ENCODE results near the gene TNFRSF18. TPM values are rescaled to one million over a fixed set of nuclear protein-coding genes. Genes with fewer than 3 reads are reported as not detected.
"Not testable (repeated sequence)": the region's sequence is repeated elsewhere in the genome, so short reads cannot be mapped to it uniquely, and the experiment has no call there.

TNFRSF18 gene
- polyA plus RNA-seq, 4 donors, result 0.26 to 0.72 (median 0.51) TPM

GRCh38 chr1:1179983-1180861, 26.2 kb downstream of the TNFRSF18 start:
- no peak for DNase-seq (ENCODE audit: low read depth in 4 of 4, low spot score in 3 of 4)

DNA sequence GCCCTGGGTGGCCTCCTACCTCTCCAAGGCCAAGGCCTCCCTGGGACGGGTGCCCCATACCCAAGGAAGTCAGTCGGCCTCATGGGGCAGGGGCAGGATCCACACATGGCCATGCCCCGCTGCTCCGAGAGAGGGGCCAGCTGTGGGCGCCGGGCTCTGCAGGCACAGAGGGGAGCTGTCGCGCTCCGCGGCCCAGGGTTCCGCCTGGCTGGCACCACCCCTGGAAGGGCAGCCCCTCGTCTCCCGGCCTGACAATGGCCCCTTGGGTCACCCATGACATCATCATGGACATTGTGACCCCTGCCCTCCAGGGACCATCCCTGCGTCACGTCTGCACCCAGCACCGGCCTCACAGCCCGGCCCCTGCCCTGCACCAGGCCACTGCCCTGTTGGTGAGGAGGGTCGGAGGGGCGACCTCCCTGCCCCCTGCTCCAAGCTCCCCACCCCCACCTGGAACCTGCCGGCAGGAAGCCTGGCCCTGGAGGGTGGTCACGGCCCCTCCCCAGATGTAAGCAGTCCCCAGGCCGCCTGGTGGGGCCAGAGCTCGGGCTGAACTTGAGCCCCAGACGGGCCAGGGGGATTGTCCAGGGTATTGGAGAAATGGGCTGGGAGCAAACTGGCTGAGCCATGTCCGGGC, 26.9 kb downstream of the TNFRSF18 start:
- no peak for DNase-seq (ENCODE audit: low read depth in 4 of 4, low spot score in 3 of 4)

GRCh38 chr1:1178794-1179331, 27.5 kb downstream of the TNFRSF18 start:
- DNase-seq (ENCODE audit: low read depth in 4 of 4, low spot score in 3 of 4), result no peak

DNA sequence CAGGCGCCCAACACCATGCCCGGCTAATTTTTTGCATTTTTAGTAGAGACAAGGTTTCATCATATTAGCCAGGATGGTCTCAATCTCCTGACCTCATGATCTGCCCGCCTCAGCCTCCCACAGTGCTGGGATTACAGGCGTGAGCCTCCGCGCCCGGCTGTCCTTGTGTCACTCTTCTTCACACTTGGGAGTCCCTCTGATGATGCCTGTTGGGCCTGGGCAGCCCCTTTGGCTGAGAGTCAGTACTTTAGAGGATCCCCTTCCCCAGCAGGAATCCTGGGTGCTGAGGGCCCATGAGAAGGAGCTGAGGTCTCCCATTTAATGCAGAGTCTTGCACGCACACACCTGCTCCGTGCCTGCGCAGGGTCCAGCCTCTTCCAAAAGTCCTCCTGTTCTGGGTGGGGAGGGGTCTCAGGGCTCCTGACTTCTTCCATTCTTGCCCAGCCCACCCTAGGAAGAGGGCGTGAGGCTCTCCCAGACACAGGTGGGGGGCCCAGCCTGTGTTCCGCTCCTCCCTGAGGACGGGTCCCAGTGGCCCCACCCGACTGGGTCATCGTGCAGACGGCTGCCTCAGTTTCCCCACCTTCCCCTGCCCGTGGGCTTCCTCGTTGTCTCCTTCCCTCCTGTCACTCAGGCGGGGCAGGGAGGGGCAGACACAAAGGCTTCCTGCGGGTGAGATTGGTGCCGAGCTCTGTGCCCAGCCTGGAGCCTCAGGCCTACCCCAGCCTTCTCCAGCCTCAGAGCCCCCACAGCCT, 28.8 kb downstream of the TNFRSF18 start:
- DNase-seq (ENCODE audit: low read depth in 4 of 4, low spot score in 3 of 4), result no peak

DNA sequence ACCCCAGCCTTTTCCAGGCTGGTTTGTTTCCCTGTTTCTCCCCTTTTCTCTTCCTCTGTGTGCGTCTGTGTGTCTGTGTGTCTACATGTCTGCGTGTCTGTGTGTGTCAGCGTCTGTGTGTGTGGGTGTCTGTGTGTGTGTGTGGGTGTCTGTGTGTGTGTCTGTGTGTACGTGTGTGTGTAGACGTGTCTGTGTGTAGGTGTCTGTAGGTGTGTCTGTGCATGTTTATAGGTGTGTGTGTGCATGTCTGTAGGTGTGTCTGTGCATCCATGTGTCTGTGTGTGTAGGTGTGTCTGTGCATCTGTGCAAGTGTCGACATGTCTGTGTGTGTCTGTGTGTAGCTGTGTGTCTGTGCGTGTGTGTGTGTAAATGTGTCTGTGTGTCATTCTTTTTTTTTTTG, 29.5 kb downstream of the TNFRSF18 start:
- no peak for DNase-seq (ENCODE audit: low read depth in 4 of 4, low spot score in 3 of 4)

DNA sequence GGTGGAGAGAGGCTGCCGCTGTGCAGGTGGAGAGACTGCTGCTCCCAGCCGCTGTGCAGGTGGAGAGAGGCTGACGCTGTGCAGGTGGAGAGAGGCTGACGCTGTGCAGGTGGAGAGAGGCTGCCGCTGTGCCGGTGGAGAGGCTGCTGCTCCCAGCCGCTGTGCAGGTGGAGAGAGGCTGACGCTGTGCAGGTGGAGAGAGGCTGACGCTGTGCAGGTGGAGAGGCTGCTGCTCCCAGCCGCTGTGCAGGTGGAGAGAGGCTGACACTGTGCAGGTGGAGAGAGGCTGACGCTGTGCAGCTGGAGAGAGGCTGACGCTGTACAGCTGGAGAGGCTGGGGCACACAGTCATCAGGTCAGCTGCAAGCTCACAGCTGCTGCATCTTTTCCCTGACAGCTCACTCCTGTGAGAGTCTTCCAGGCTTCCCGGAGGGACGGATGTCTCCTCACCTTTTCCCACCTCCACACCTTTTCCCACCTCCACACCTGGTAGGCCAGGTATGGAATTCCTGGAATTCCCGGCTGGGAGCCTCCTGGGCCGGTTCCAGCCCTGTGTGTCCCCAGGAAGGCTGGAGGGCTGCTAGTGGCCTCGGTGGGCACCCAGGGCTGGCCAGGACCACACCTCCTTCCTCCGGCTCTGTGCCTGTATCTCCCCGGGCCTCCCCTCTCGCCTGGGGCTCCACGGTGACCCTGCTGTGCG, 30.2 kb downstream of the TNFRSF18 start:
- DNase-seq (ENCODE audit: low read depth in 4 of 4, low spot score in 3 of 4), result not testable (repeated sequence)

DNA sequence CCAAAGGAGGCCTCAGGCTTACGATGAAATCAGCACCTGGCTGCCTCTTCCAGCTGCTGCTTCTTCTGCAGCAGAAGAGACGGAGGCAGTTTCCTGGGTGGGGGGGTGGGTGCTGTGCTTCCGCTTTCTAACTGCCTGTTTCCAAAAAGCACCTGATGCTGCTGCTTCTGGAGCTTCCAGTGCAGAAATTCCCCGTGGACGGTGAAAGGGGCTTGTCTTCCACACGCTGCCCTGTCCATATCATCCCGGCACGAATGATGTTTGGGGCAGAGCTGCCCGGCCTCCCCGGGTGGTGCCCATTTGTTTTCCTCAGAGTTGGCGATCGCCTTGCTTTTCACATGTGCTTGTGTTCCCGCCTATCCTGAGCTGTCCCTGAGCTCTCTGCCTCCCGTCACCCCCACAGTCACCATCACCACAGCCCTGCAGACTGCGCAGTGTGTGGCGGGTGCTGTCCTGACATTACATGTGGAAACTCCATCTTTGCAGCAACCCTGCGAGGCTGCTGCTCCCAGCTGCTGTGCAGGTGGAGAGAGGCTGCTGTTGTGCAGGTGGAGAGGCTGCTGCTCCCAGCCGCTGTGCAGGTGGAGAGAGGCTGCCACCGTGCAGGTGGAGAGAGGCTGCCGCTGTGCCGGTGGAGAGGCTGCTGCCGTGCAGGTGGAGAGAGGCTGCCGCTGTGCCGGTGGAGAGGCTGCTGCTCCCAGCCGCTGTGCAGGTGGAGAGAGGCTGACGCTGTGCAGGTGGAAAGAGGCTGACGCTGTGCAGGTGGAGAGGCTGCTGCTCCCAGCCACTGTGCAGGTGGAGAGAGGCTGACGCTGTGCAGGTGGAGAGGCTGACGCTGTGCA, 30.9 kb downstream of the TNFRSF18 start:
- no peak for DNase-seq (ENCODE audit: low read depth in 4 of 4, low spot score in 3 of 4)

GRCh38 chr1:1173793-1174415, 32.5 kb downstream of the TNFRSF18 start, which contains the start of gene TTLL10:
Gene TTLL10 (plus strand): TSS chr1:1173880. CDS start chr1:1179216, 5,336 bp downstream.
- peak in 2 of 4 donors; percentile 56 to 66 for DNase-seq (ENCODE audit: low read depth in 4 of 4, low spot score in 3 of 4)

GRCh38 chr1:1173061-1173792, 33.2 kb downstream of the TNFRSF18 start:
- no peak for DNase-seq (ENCODE audit: low read depth in 4 of 4, low spot score in 3 of 4)

DNA sequence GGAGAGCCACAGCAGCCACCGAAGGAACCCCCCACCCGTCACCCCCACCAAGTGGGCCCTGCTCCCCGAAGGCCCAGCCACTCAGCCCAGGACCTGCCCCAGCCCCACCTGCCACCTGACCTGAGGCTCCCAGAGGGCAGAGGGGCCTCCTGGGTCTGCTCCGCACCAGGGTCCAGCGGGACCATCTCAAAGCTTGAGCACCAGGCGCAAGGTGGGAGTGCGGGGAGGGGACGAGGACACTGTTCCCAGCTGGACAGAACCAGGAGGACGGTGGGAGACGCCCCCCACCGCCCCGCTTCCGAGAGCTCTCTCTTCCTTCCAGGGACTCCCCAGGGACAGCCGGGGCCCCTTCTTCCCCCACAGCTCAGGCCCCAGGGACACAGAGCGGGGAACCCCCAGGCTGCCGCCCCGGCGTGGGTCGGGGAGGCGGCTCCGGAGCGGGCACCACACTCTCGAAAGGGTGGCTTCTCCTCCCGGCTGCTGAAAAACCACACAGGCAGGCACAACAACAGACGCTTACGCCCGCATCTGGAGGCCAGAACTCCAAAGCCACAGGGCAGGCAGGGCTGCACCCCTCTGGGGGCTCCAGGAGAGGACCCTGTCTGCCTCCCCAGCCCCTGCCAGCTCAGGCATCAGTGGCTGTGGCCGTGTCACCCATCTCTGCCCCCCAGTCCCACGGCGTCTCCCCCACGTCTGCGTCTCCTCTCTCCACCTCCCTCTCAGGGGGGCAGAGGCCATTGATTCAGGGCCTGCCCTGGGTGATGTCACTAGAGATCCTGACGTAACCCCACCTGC, 34.6 kb downstream of the TNFRSF18 start:
- no peak for DNase-seq (ENCODE audit: low read depth in 4 of 4, low spot score in 3 of 4)

DNA sequence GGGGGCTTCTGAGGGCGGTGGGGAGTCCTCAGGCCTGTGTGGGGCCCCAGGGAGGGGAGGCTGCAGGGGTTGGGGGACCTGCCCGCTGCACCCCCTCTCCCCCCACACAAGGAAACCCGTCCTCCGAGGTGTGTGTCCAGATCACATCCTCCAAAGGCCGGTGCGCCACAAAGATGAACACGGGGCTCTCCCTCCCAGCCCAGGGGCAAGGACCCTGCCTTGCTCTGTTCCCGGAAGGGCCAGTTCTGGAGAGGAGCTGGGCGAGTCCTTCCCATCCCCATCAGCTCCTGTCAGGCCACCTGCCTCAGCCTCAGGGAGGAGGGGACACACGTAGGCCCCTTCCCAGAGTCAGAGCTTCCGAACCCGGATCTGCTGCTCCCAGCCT, 35.2 kb downstream of the TNFRSF18 start:
- no peak for DNase-seq (ENCODE audit: low read depth in 4 of 4, low spot score in 3 of 4)

DNA sequence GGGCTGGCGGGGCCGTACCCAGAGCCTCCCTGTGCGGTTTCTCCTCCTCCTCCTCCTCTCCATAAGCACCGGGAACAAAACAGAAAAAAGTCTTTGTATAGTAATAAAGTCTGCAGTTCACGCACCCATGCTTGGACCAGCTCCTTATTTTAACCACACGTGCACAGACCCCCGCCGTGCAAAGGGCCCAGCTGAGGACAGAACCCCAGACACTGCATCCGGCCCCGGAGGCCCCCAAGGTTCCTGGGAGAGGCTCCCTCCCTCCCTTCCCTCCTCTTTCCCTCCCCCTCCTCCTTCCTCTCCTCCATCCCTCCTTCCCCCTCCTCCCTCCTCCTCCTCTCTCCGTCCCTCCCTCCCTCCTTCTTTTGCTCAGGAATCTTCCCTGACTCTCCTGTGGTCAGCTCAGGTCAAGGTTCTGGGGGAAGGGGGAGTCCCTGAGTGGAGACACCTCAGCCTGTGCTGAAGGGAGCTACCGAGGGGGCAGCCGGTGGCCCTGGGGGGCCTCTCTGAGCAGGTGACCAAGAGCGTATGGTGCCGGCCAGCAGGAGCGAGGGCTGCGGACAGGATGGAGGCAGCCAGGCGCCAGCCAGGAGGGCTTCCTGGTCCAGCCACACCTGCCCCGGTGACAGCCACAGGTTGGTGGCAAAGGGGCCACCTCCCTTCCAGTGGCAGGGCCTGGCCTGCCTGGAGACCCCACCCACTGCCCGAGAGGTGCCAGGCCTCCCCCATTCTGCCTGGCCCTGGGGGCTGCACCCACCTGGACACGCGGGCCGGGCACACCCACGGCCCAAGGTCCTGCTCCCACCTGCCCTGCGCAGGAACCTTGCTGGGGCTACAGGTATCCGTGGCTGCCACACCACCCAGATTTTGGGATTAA, 35.9 kb downstream of the TNFRSF18 start:
- no peak for DNase-seq (ENCODE audit: low read depth in 4 of 4, low spot score in 3 of 4)

DNA sequence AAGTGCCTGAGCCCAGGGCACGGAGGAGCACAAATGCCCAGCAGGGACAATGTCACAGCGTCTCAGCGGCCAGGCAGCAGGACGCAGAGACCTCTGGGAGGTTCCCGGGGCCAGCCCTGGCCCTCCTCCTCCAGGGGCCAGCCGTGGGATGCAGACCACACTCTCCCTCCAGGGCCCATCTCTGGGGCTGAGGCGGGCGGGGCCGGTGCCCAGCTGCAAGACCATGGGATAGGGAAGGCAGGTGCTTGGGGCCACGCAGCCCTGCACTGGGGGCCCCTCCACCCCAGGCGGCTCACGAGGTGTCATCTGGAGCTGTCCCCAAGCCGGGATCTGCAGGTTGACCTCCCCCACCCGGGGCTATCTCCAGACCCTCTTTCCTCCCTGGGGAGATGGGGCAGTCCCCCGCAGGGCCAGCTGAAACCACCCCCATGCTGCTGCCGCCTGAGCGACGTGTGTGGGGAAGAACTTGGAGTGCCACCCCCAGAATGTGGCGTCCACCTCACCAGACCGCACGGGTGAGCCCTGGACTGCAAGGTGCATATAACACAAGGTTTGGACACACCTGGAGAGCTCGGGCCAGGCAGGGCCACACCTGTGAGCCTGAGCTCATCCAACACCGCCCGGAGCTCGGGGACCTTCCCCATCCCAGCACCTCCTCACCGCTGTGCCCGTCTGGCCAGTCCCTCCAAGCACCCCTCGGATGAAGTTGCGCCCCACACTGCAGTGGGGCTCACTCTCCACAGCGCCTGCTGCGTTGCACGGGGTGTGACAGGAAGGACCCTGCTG, 36.8 kb downstream of the TNFRSF18 start:
- DNase-seq (ENCODE audit: low read depth in 4 of 4, low spot score in 3 of 4), result no peak

DNA sequence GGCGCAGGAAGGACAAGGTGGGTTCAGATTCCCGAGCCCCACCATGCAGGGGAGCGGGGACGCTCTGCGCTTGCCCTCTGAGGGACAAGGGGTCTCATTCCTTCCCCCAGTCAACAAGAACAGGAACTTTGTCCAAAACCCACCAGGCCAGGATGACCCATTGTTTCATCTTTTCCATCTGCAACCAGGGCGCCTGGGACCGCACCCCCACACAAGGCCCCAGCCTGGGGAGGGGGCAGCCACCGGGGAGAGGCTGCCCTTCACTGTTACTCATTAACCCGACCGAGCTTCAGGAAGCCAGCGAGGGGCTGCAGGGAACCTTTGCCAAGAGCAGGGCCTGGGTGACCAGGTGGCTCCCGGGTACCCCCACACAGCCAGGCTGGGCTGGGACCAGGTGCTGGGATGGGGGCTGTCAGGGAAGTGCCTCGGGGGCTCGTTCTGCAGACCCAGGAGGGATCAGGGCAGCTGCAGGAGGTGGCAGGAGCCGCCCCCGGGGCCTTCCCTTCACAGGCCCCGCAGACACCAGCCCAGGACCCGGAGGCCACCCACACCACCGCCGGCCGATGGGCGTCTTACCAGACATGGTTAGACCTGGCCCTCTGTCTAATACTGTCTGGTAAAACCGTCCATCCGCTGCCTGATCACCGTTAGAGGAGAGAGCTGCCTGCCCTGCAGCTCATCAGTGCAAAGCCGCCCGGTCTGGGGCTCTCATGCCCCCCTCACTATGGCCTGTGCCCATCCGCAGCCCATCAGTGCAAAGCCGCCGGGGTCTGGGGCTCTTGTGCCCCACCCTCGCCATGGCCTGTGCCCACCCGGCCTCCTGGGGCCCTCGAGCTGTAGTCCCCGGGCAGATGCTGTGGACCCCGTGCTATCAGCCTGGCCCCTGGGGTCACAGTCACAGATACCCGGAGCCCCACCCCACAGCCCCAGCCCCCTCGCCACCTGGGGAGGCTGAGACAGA, 37.7 kb downstream of the TNFRSF18 start:
- DNase-seq (ENCODE audit: low read depth in 4 of 4, low spot score in 3 of 4), result no peak

Data from left renal pelvis (tissue), 4 donors.